Measurements from ENCODE around the gene SRPX.

The SRPX gene

DNA sequence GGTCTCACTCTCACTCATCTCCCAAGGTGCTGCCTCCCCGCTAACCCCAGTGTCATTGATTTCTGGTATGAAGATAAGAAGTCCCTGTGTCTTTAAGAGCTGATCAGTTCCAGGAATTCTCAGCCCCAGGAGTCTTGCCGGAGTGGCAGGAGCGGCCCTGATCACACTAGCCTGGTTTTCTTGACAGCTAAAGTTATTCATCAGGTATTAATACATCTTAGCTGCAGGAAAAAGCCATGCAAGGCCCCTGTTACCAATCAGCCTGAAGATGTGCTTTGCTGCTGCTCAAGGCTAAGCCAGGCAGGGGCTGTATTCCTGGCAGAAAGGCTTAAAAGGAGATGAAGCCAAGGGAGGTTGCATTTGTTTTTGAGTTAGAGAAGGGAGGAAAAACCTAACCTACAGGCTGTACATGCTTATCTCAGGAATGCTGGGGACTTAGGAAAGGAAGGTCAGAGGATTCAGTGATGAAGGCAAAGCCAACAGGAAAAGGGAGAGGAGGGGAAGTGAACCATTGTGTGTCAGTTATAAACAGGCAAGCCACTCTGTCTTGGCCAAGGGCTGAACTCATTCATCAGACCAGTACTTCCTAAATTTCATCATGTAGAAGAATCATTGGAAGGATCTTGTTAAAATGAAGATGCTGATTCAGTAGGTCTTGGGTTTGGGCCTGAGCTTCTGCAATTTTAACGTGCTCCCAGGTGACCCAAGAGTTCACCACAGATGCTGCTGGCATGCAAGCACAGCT lies 8.6 kb downstream of the SRPX start:
- no peaks in the 10 kb centered on the region for H3K4me1 ChIP-seq (ENCODE audit: control insufficient read depth, insufficient read depth, low read length, poor library complexity, severe bottlenecking)
- DNase-seq, result no peak
- H3K27me3 ChIP-seq (replicated peaks; ENCODE audit: control insufficient read depth, insufficient read depth, low read length, poor library complexity, severe bottlenecking), result no peaks in the 10 kb centered on the region
- H3K4me3 ChIP-seq (ENCODE audit: insufficient read depth, low read depth, low read length, poor library complexity, severe bottlenecking), result no peak overlapping the region
- H3K9me3 ChIP-seq (ENCODE audit: control insufficient read depth, low read length), result no peaks in the 10 kb centered on the region
- H3K27ac ChIP-seq (ENCODE audit: insufficient read depth, low read length, poor library complexity, severe bottlenecking), result no peak overlapping the region
- no peaks in the 10 kb centered on the region for H3K36me3 ChIP-seq (ENCODE audit: control insufficient read depth, insufficient read depth, low read length)

GRCh38 chrX:38206542-38206941 lies 14.1 kb downstream of the SRPX start:
- Histone ChIP-seq H3K4me3 (ENCODE audit: insufficient read depth, low read depth, low read length, poor library complexity, severe bottlenecking) (no peak overlapping the region), H3K27ac (ENCODE audit: insufficient read depth, low read length, poor library complexity, severe bottlenecking) (no peak overlapping the region), H3K4me1 (ENCODE audit: control insufficient read depth, insufficient read depth, low read length, poor library complexity, severe bottlenecking) (no peaks in the 10 kb centered on the region), H3K27me3 (replicated peaks; ENCODE audit: control insufficient read depth, insufficient read depth, low read length, poor library complexity, severe bottlenecking) (no peaks in the 10 kb centered on the region), H3K36me3 (ENCODE audit: control insufficient read depth, insufficient read depth, low read length) (no peaks in the 10 kb centered on the region), H3K9me3 (ENCODE audit: control insufficient read depth, low read length) (no peaks in the 10 kb centered on the region)
- no peak for DNase-seq

GRCh38 chrX:38206036-38206435 lies 14.6 kb downstream of the SRPX start:
- DNase-seq, result no peak
- Histone ChIP-seq H3K4me3 (ENCODE audit: insufficient read depth, low read depth, low read length, poor library complexity, severe bottlenecking) (no peak overlapping the region), H3K4me1 (ENCODE audit: control insufficient read depth, insufficient read depth, low read length, poor library complexity, severe bottlenecking) (no peaks in the 10 kb centered on the region), H3K27me3 (replicated peaks; ENCODE audit: control insufficient read depth, insufficient read depth, low read length, poor library complexity, severe bottlenecking) (no peaks in the 10 kb centered on the region), H3K27ac (ENCODE audit: insufficient read depth, low read length, poor library complexity, severe bottlenecking) (no peak overlapping the region), H3K36me3 (ENCODE audit: control insufficient read depth, insufficient read depth, low read length) (no peaks in the 10 kb centered on the region), H3K9me3 (ENCODE audit: control insufficient read depth, low read length) (no peaks in the 10 kb centered on the region)

- Histone ChIP-seq H3K4me1 (ENCODE audit: control insufficient read depth, insufficient read depth, low read length, poor library complexity, severe bottlenecking) (no peaks in the 10 kb centered on the region), H3K27me3 (replicated peaks; ENCODE audit: control insufficient read depth, insufficient read depth, low read length, poor library complexity, severe bottlenecking) (no peaks in the 10 kb centered on the region), H3K36me3 (ENCODE audit: control insufficient read depth, insufficient read depth, low read length) (no peaks in the 10 kb centered on the region), H3K4me3 (ENCODE audit: insufficient read depth, low read depth, low read length, poor library complexity, severe bottlenecking) (no peak overlapping the region), H3K9me3 (ENCODE audit: control insufficient read depth, low read length) (no peaks in the 10 kb centered on the region), H3K27ac (ENCODE audit: insufficient read depth, low read length, poor library complexity, severe bottlenecking) (no peak overlapping the region)
- no peak for DNase-seq
Measured at GRCh38 chrX:38205039-38205438, 15.6 kb downstream of the SRPX start.

- Histone ChIP-seq H3K4me3 (ENCODE audit: insufficient read depth, low read depth, low read length, poor library complexity, severe bottlenecking) (no peak overlapping the region), H3K4me1 (ENCODE audit: control insufficient read depth, insufficient read depth, low read length, poor library complexity, severe bottlenecking) (no peaks in the 10 kb centered on the region), H3K27ac (ENCODE audit: insufficient read depth, low read length, poor library complexity, severe bottlenecking) (no peak overlapping the region), H3K9me3 (ENCODE audit: control insufficient read depth, low read length) (no peaks in the 10 kb centered on the region), H3K27me3 (replicated peaks; ENCODE audit: control insufficient read depth, insufficient read depth, low read length, poor library complexity, severe bottlenecking) (no peaks in the 10 kb centered on the region), H3K36me3 (ENCODE audit: control insufficient read depth, insufficient read depth, low read length) (no peaks in the 10 kb centered on the region)
- DNase-seq, result no peak
Measured at GRCh38 chrX:38192007-38192810, 28.5 kb downstream of the SRPX start.

DNA sequence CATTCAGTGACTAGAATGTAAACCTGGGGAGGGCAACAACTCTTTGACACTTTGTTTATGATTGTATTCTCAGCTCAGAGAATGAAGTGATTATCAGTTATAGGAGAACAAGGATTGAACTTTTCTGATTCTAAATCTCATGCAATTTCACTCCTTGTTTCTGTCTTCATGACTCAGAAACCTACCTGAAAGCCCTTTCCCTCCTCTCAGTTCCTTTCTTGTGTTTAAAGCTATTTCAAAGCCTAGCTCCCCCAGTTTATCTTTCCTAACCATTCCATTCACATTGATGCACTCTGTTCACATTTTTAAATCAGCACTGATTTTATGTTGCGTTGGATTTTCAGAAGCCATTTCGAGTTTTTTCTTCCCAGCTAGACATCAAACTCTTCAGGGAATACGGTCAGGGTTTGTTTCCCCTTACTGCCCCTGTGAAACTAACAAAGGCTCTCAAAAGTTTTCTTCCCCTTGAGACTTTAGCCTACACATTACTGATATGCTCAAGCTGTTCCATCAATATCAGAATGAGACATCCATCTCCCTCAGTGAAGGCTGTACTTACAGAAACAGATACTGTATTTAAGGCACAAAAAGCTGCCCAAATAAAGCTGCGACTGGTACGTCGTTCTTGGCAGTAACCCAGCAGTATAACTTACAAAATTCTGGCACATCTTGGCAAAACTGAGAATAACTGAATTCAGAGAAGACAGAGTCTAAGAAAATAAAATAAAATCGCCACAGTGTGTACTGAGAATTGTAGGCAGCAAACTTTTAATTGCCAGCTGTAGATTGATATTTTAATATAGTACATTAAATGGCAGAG lies 31.0 kb downstream of the SRPX start:
- H3K27me3 ChIP-seq (replicated peaks; ENCODE audit: control insufficient read depth, insufficient read depth, low read length, poor library complexity, severe bottlenecking), result no peaks in the 10 kb centered on the region
- no peak overlapping the region for H3K4me3 ChIP-seq (ENCODE audit: insufficient read depth, low read depth, low read length, poor library complexity, severe bottlenecking)
- no peak overlapping the region for H3K27ac ChIP-seq (ENCODE audit: insufficient read depth, low read length, poor library complexity, severe bottlenecking)
- H3K36me3 ChIP-seq (ENCODE audit: control insufficient read depth, insufficient read depth, low read length), result no peaks in the 10 kb centered on the region
- no peak for DNase-seq
- H3K9me3 ChIP-seq (ENCODE audit: control insufficient read depth, low read length), result no peaks in the 10 kb centered on the region
- H3K4me1 ChIP-seq (ENCODE audit: control insufficient read depth, insufficient read depth, low read length, poor library complexity, severe bottlenecking), result no peaks in the 10 kb centered on the region

GRCh38 chrX:38183596-38183995 lies 37.1 kb downstream of the SRPX start:
- Histone ChIP-seq H3K4me3 (ENCODE audit: insufficient read depth, low read depth, low read length, poor library complexity, severe bottlenecking) (no peak overlapping the region), H3K27ac (ENCODE audit: insufficient read depth, low read length, poor library complexity, severe bottlenecking) (no peak overlapping the region), H3K4me1 (ENCODE audit: control insufficient read depth, insufficient read depth, low read length, poor library complexity, severe bottlenecking) (no peaks in the 10 kb centered on the region), H3K9me3 (ENCODE audit: control insufficient read depth, low read length) (no peaks in the 10 kb centered on the region), H3K27me3 (replicated peaks; ENCODE audit: control insufficient read depth, insufficient read depth, low read length, poor library complexity, severe bottlenecking) (no peaks in the 10 kb centered on the region), H3K36me3 (ENCODE audit: control insufficient read depth, insufficient read depth, low read length) (no peaks in the 10 kb centered on the region)
- DNase-seq, result no peak

DNA sequence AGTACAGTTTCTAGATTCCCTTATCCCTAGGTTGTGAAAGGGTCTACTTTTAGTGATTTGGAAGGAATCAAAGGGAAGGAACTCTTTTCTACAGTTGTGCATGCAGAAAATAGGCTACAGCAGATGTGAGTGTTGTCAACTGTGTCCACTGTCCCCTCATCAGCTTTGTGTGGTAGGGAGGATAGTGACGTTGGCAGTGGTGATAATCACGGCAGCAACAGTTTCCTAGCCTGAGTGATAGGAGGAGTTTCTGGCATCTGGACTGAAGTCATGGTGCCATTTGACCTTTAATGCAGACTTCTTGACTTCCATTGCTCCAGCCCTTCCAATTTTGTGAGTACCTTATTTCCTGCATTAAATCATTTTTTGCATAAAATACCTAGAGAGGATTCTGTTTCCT lies 39.3 kb downstream of the SRPX start:
- Histone ChIP-seq H3K36me3 (ENCODE audit: control insufficient read depth, insufficient read depth, low read length) (no peaks in the 10 kb centered on the region), H3K4me1 (ENCODE audit: control insufficient read depth, insufficient read depth, low read length, poor library complexity, severe bottlenecking) (no peaks in the 10 kb centered on the region), H3K27ac (ENCODE audit: insufficient read depth, low read length, poor library complexity, severe bottlenecking) (no peak overlapping the region), H3K4me3 (ENCODE audit: insufficient read depth, low read depth, low read length, poor library complexity, severe bottlenecking) (no peak overlapping the region), H3K27me3 (replicated peaks; ENCODE audit: control insufficient read depth, insufficient read depth, low read length, poor library complexity, severe bottlenecking) (no peaks in the 10 kb centered on the region), H3K9me3 (ENCODE audit: control insufficient read depth, low read length) (no peaks in the 10 kb centered on the region)
- DNase-seq, result no peak

GRCh38 chrX:38178396-38178795 lies 42.3 kb downstream of the SRPX start:
- no peaks in the 10 kb centered on the region for H3K36me3 ChIP-seq (ENCODE audit: control insufficient read depth, insufficient read depth, low read length)
- H3K4me1 ChIP-seq (ENCODE audit: control insufficient read depth, insufficient read depth, low read length, poor library complexity, severe bottlenecking), result no peaks in the 10 kb centered on the region
- no peak for DNase-seq
- H3K27me3 ChIP-seq (replicated peaks; ENCODE audit: control insufficient read depth, insufficient read depth, low read length, poor library complexity, severe bottlenecking), result no peaks in the 10 kb centered on the region
- H3K4me3 ChIP-seq (ENCODE audit: insufficient read depth, low read depth, low read length, poor library complexity, severe bottlenecking), result no peak overlapping the region
- no peak overlapping the region for H3K27ac ChIP-seq (ENCODE audit: insufficient read depth, low read length, poor library complexity, severe bottlenecking)
- H3K9me3 ChIP-seq (ENCODE audit: control insufficient read depth, low read length), result no peaks in the 10 kb centered on the region

GRCh38 chrX:38175139-38175538 lies 45.5 kb downstream of the SRPX start:
- Histone ChIP-seq H3K4me3 (ENCODE audit: insufficient read depth, low read depth, low read length, poor library complexity, severe bottlenecking) (no peak overlapping the region), H3K9me3 (ENCODE audit: control insufficient read depth, low read length) (no peaks in the 10 kb centered on the region), H3K36me3 (ENCODE audit: control insufficient read depth, insufficient read depth, low read length) (no peaks in the 10 kb centered on the region), H3K4me1 (ENCODE audit: control insufficient read depth, insufficient read depth, low read length, poor library complexity, severe bottlenecking) (no peaks in the 10 kb centered on the region), H3K27ac (ENCODE audit: insufficient read depth, low read length, poor library complexity, severe bottlenecking) (no peak overlapping the region), H3K27me3 (replicated peaks; ENCODE audit: control insufficient read depth, insufficient read depth, low read length, poor library complexity, severe bottlenecking) (no peaks in the 10 kb centered on the region)
- DNase-seq, result no peak
